Neural cell (in vitro differentiated cells): ENCODE data around the gene PDLIM5. TPM values are rescaled to one million over a fixed set of nuclear protein-coding genes. Genes with fewer than 3 reads are reported as not detected.

ENCODE experiments used
- H2AFZ ChIP-seq: fragments of 200-600, 300-800 bp; sonication (generic), shearing (Covaris generic); 2 replicates; pipeline ENCODE4 v1.6.0; 2014; ENCODE audit warnings: low read depth, mild to moderate bottlenecking, antibody characterized with exemption, low read length, moderate library complexity
- H3F3A ChIP-seq: fragments of 200-600 bp; shearing (Covaris generic); 2 replicates; pipeline ENCODE4 v1.6.1; 2016; ENCODE audit warnings: mild to moderate bottlenecking, moderate library complexity, mixed read lengths, antibody characterized with exemption, low read length; ENCODE audit not compliant: insufficient read depth, poor library complexity, severe bottlenecking
- H3K27ac ChIP-seq: fragments of 200-600, 300-800 bp; sonication (generic), shearing (Covaris generic); 2 replicates; pipeline ENCODE4 v1.5.1; 2014; ENCODE audit warnings: mild to moderate bottlenecking, low read length, moderate library complexity
- H3K27me3 ChIP-seq: fragments of 300-800, 200-600 bp; sonication (generic), shearing (Covaris generic); 2 replicates; pipeline ENCODE4 v1.6.0; 2014; ENCODE audit warnings: mild to moderate bottlenecking, low read depth, low read length, moderate library complexity; ENCODE audit not compliant: insufficient read depth
- H3K36me3 ChIP-seq: fragments of 300-800, 200-600 bp; sonication (generic), shearing (Covaris generic); 2 replicates; pipeline ENCODE4 v1.5.1; 2014; ENCODE audit warnings: mild to moderate bottlenecking, antibody characterized with exemption, low read length, moderate library complexity; ENCODE audit not compliant: insufficient read depth
- H3K4me2 ChIP-seq: fragments of 300-800, 200-600 bp; sonication (generic), shearing (Covaris generic); 2 replicates; pipeline ENCODE4 v1.6.0; 2014; ENCODE audit warnings: mild to moderate bottlenecking, low read length
- H3K4me3 ChIP-seq: fragments of 300-800, 200-600 bp; sonication (generic), shearing (Covaris generic); 2 replicates; pipeline ENCODE4 v1.5.1; 2014; ENCODE audit warnings: mild to moderate bottlenecking, low read length, moderate library complexity
- H3K79me2 ChIP-seq: fragments of 200-600 bp; shearing (Covaris generic); replicated peaks from 2 replicates; pipeline ENCODE4 v1.6.0; 2014; ENCODE audit warnings: mild to moderate bottlenecking, low read length, moderate library complexity; ENCODE audit not compliant: insufficient read depth
- H3K9ac ChIP-seq: fragments of 300-800, 200-600 bp; sonication (generic), shearing (Covaris generic); 2 replicates; pipeline ENCODE4 v1.6.1; 2016; ENCODE audit warnings: mild to moderate bottlenecking, low read length, mixed read lengths
- H3K9me2 ChIP-seq: fragments of 200-600 bp; shearing (Covaris generic); 2 replicates; pipeline ENCODE4 v1.6.1; 2016; ENCODE audit warnings: mild to moderate bottlenecking, low read length, mixed read lengths; ENCODE audit not compliant: insufficient read depth
- H3K9me3 ChIP-seq: fragments of 200-600, 300-800 bp; sonication (generic), shearing (Covaris generic); 2 replicates; pipeline ENCODE4 v1.6.1; 2016; ENCODE audit warnings: mild to moderate bottlenecking, mixed run types, low read length, moderate library complexity, mixed read lengths
- H4K20me1 ChIP-seq: fragments of 200-600 bp; shearing (Covaris generic); 2 replicates; pipeline ENCODE4 v1.6.1; 2016; ENCODE audit warnings: mild to moderate bottlenecking, mixed run types; ENCODE audit not compliant: insufficient read depth
- EP300 ChIP-seq: fragments of 450-650 bp; conservative IDR thresholded peaks from 2 replicates; pipeline ENCODE4 v1.6.1; 2014; ENCODE audit warnings: antibody characterized with exemption, mild to moderate bottlenecking, moderate library complexity; ENCODE audit not compliant: poor library complexity, severe bottlenecking
- EZH2 ChIP-seq: fragments of 200-600, 300-800 bp; shearing (Covaris generic), sonication (generic); IDR thresholded peaks from 2 replicates; pipeline ENCODE4 v1.6.1; 2014; ENCODE audit warnings: antibody characterized with exemption, low read length, borderline replicate concordance, mild to moderate bottlenecking; ENCODE audit not compliant: insufficient read depth, poor library complexity, severe bottlenecking
- MXI1 ChIP-seq: fragments of 450-650 bp; conservative IDR thresholded peaks from 2 replicates; pipeline ENCODE4 v1.6.1; 2014; ENCODE audit warnings: antibody characterized with exemption, mild to moderate bottlenecking; ENCODE audit not compliant: poor library complexity, severe bottlenecking
- POLR2AphosphoS5 ChIP-seq: IDR thresholded peaks from 2 replicates; pipeline ENCODE4 v1.6.1; 2012
- RAD21 ChIP-seq: fragments of 450-650 bp; conservative IDR thresholded peaks from 2 replicates; pipeline ENCODE4 v1.6.1; 2014; ENCODE audit warnings: antibody characterized with exemption, mild to moderate bottlenecking, moderate library complexity
- SMC3 ChIP-seq: fragments of 450-650 bp; conservative IDR thresholded peaks from 2 replicates; pipeline ENCODE4 v1.6.1; 2014; ENCODE audit warnings: antibody characterized with exemption, mild to moderate bottlenecking, moderate library complexity; ENCODE audit not compliant: poor library complexity
- TAF1 ChIP-seq: IDR thresholded peaks from 2 replicates; pipeline ENCODE4 v1.6.1; 2012; ENCODE audit warnings: low read depth
- polyA plus RNA-seq: library from polyadenylated mRNA; depleted of rRNA; stranded (reverse); fragments of >200 nt; gene quantifications from 2 replicates; pipeline ENCODE4 v1.2.3, GENCODE V29; 2014
- TF ChIP-seq, protein P1 (sequence below): IDR thresholded peaks from 2 replicates; pipeline ENCODE4 v1.6.1; 2012; ENCODE audit warnings: borderline replicate concordance
- TF ChIP-seq, protein P2 (sequence below): fragments of 450-650 bp; IDR thresholded peaks from 2 replicates; pipeline ENCODE4 v1.5.1; 2014; ENCODE audit warnings: antibody characterized with exemption, mild to moderate bottlenecking, moderate library complexity; ENCODE audit not compliant: poor library complexity, severe bottlenecking

Gene PDLIM5
- polyA plus RNA-seq, 1 donor from 2014 or later = 1.6 TPM

DNA sequence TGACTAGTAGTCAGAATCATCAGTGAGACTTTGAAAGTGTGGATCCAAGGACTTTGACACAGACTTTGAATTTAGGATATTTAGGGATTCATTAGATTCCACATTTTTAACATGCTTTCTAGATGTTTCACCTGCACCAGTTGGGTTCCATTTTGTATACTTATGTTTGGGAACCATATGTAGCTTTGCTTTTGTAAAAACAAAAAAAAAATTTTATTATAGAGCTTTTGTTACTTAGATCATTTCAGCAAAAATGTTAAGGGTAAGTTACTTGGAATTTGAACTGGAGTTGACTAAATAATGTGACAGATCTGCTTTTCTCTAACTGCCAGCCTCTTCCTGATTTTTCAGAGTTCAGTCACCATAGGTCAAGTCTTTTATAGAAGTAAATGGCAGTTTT, 14.6 kb downstream of the PDLIM5 start:
- no peak overlapping the region for H3K4me2 ChIP-seq
- no peak overlapping the region for H3K27ac ChIP-seq
- H3K79me2 ChIP-seq = no peaks in the 10 kb centered on the region

DNA sequence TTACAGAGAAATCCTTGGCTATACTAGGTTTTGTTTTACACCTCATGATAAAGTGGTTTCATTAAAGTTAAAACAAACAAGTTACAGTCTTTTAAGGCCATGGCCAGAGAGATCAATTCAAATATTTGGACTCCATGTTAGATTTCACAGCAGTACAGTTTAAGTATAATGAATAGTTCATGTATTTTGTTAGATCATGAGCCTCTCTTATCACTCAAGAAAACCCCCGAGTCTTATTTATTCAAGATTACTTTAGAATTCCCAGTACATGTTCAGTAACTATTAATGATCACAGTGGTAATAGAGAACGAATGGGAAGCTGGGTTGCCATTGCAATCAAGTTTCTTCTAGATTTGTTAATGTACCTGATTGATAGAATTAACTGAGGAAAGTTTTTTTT, 15.2 kb downstream of the PDLIM5 start:
- no peaks in the 10 kb centered on the region for H3K36me3 ChIP-seq
- H3K4me2 ChIP-seq = no peak overlapping the region
- H4K20me1 ChIP-seq = no peaks in the 10 kb centered on the region
- H3F3A ChIP-seq = no peaks in the 10 kb centered on the region
- no peaks in the 10 kb centered on the region for H3K9me2 ChIP-seq
- H3K27ac ChIP-seq = no peak overlapping the region
- H2AFZ ChIP-seq = no peak overlapping the region
- TF ChIP-seq TAF1 = no peak
- TF ChIP-seq SMC3 = no peak
- TF ChIP-seq MXI1 = no peak
- TF ChIP-seq, protein P1, sequence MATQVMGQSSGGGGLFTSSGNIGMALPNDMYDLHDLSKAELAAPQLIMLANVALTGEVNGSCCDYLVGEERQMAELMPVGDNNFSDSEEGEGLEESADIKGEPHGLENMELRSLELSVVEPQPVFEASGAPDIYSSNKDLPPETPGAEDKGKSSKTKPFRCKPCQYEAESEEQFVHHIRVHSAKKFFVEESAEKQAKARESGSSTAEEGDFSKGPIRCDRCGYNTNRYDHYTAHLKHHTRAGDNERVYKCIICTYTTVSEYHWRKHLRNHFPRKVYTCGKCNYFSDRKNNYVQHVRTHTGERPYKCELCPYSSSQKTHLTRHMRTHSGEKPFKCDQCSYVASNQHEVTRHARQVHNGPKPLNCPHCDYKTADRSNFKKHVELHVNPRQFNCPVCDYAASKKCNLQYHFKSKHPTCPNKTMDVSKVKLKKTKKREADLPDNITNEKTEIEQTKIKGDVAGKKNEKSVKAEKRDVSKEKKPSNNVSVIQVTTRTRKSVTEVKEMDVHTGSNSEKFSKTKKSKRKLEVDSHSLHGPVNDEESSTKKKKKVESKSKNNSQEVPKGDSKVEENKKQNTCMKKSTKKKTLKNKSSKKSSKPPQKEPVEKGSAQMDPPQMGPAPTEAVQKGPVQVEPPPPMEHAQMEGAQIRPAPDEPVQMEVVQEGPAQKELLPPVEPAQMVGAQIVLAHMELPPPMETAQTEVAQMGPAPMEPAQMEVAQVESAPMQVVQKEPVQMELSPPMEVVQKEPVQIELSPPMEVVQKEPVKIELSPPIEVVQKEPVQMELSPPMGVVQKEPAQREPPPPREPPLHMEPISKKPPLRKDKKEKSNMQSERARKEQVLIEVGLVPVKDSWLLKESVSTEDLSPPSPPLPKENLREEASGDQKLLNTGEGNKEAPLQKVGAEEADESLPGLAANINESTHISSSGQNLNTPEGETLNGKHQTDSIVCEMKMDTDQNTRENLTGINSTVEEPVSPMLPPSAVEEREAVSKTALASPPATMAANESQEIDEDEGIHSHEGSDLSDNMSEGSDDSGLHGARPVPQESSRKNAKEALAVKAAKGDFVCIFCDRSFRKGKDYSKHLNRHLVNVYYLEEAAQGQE = no peak
- TF ChIP-seq RAD21 = no peak
- no peak for TF ChIP-seq EZH2
- TF ChIP-seq, protein P2, sequence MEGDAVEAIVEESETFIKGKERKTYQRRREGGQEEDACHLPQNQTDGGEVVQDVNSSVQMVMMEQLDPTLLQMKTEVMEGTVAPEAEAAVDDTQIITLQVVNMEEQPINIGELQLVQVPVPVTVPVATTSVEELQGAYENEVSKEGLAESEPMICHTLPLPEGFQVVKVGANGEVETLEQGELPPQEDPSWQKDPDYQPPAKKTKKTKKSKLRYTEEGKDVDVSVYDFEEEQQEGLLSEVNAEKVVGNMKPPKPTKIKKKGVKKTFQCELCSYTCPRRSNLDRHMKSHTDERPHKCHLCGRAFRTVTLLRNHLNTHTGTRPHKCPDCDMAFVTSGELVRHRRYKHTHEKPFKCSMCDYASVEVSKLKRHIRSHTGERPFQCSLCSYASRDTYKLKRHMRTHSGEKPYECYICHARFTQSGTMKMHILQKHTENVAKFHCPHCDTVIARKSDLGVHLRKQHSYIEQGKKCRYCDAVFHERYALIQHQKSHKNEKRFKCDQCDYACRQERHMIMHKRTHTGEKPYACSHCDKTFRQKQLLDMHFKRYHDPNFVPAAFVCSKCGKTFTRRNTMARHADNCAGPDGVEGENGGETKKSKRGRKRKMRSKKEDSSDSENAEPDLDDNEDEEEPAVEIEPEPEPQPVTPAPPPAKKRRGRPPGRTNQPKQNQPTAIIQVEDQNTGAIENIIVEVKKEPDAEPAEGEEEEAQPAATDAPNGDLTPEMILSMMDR = no peak
- no peak for TF ChIP-seq POLR2AphosphoS5
- no peak for TF ChIP-seq EP300
- H3K4me3 ChIP-seq = no peak overlapping the region
- H3K9me3 ChIP-seq = no peaks in the 10 kb centered on the region
- no peaks in the 10 kb centered on the region for H3K27me3 ChIP-seq
- H3K9ac ChIP-seq = no peak overlapping the region
- no peaks in the 10 kb centered on the region for H3K79me2 ChIP-seq

More for the DNA sequence above, 14.6 kb downstream of the PDLIM5 start:
- Histone ChIP-seq H3F3A (no peaks in the 10 kb centered on the region), H4K20me1 (no peaks in the 10 kb centered on the region), H3K27me3 (no peaks in the 10 kb centered on the region), H3K9me3 (no peaks in the 10 kb centered on the region), H3K9ac (no peak overlapping the region), H3K36me3 (no peaks in the 10 kb centered on the region), H3K4me3 (no peak overlapping the region), H2AFZ (no peak overlapping the region), H3K9me2 (no peaks in the 10 kb centered on the region)
- TF ChIP-seq, protein P2 = no peak
- TF ChIP-seq SMC3 (no peak), MXI1 (no peak), RAD21 (no peak), POLR2AphosphoS5 (no peak), TAF1 (no peak), EZH2 (no peak), EP300 (no peak)
- TF ChIP-seq, protein P1 = no peak
